AG10803 (cell line): ENCODE data around the gene MBNL2.

Experiments used
- DNase-seq: peaks from one replicate; pipeline ENCODE4 v3.0.0; 2010; ENCODE audit warnings: low read depth
- H3K4me3 ChIP-seq: 2 replicates; pipeline ENCODE4 v1.5.1; 2011; ENCODE audit warnings: mild to moderate bottlenecking, low read length, control low read depth
- TF ChIP-seq, protein P1 (sequence below): conservative IDR thresholded peaks from 2 replicates; pipeline ENCODE4 v1.5.1; 2011; ENCODE audit warnings: mild to moderate bottlenecking, low read length, control low read depth, inconsistent platforms

The MBNL2 gene

GRCh38 chr13:97221046-97221445, 1.1 kb upstream of the MBNL2 start:
- TF ChIP-seq, protein P1, sequence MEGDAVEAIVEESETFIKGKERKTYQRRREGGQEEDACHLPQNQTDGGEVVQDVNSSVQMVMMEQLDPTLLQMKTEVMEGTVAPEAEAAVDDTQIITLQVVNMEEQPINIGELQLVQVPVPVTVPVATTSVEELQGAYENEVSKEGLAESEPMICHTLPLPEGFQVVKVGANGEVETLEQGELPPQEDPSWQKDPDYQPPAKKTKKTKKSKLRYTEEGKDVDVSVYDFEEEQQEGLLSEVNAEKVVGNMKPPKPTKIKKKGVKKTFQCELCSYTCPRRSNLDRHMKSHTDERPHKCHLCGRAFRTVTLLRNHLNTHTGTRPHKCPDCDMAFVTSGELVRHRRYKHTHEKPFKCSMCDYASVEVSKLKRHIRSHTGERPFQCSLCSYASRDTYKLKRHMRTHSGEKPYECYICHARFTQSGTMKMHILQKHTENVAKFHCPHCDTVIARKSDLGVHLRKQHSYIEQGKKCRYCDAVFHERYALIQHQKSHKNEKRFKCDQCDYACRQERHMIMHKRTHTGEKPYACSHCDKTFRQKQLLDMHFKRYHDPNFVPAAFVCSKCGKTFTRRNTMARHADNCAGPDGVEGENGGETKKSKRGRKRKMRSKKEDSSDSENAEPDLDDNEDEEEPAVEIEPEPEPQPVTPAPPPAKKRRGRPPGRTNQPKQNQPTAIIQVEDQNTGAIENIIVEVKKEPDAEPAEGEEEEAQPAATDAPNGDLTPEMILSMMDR, result no peak
- DNase-seq, result no peak
- no peak overlapping the region for H3K4me3 ChIP-seq

GRCh38 chr13:97221466-97221865, 667 bp upstream of the MBNL2 start:
- DNase-seq, result no peak
- H3K4me3 ChIP-seq, result peak overlapping the region; percentile 82
- TF ChIP-seq, protein P1, result no peak

GRCh38 chr13:97223037-97223710, 1.0 kb downstream of the MBNL2 start:
- DNase-seq, result peak; percentile 88
- TF ChIP-seq, protein P1, result no peak
- peak overlapping the region; percentile 82 for H3K4me3 ChIP-seq

DNA sequence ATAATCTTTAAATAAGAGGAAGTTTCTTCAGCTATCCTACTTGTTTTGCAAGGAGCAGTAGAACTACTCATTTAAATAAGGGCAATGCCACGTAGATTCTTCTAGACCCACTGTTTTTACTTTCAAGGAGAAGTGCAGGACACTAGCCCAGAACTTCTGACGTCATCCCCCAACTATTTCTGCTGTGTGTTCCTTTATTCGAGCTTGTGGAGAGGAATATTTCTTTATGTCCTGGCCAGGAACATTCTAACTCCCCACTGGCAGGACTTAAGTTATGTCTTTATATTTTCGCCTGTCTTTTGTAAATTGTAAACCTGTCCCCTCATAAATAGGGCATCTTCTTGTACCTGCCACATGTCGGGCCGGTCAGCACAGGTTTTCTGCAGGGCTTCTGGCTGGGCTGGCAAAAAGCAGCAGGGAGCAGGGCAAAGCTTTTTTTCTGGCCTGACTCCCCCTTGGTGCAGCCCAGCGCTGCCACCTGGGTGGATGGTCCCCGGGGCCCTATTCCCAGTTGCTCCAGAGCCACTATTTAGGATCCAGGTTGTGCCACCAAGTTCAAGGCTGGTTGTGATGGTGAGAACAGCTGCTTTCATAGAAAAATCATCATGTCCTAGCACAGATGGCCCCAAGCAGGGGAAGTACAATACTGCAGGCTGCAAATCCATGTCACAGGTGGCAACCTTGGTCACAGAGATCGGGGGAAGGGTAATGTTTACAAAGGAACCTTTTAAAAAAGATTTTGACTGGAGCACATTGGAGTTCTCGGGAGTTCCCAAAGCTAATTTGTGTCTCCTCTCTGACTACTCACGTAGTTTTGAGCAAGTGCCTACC, 1.8 kb downstream of the MBNL2 start:
- peak; percentile 95 for DNase-seq
- peak overlapping the region; percentile 82 for H3K4me3 ChIP-seq
- TF ChIP-seq, protein P1, result no peak

- TF ChIP-seq, protein P1, result no peak
- DNase-seq, result peak; percentile 68
- H3K4me3 ChIP-seq, result peak overlapping the region; percentile 82
Measured at GRCh38 chr13:97224544-97225300, 2.6 kb downstream of the MBNL2 start.

DNA sequence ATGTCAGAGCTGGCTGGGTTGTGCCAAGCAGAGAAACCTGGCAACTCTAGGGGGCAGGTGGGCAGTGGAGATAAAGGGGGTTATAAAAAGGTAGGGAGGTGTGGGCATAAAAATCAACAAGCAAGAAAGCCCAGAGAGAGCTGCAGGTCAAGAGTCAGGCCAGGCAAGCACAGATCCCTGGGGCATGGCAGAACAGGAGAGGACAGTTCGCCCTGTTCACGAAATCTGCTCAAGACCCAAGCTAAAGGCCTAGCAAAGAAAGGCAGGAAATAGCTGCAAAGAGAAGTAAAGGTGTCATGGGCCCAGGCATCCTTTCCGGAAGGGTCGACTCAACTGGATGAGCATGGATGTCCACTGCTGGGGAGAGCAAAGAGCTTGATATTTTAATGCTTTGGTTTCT, 3.4 kb downstream of the MBNL2 start:
- peak overlapping the region; percentile 82 for H3K4me3 ChIP-seq
- no peak for DNase-seq

More for the DNA sequence above, 3.4 kb downstream of the MBNL2 start:
- TF ChIP-seq, protein P1, result no peak
